HG03342 (cell line): ENCODE measurements around the gene GPR39.

Experiments used
- ATAC-seq: cut with Tn5 transposase; IDR thresholded peaks from one replicate; pipeline ENCODE4 v1.9.1; 2021; ENCODE audit warnings: mild to moderate bottlenecking, moderate library complexity; ENCODE audit not compliant: unreplicated experiment

Gene GPR39

GRCh38 chr2:132441051-132441450, 24.4 kb downstream of the GPR39 start:
- ATAC-seq: no peak

GRCh38 chr2:132442278-132442677, 25.7 kb downstream of the GPR39 start:
- no peak for ATAC-seq

GRCh38 chr2:132443106-132443505, 26.5 kb downstream of the GPR39 start:
- ATAC-seq: no peak

- ATAC-seq: no peak
Observed at GRCh38 chr2:132446444-132446843, 29.8 kb downstream of the GPR39 start.

- ATAC-seq: no peak
Observed at GRCh38 chr2:132448331-132448730, 31.7 kb downstream of the GPR39 start.

GRCh38 chr2:132448771-132449170, 32.2 kb downstream of the GPR39 start:
- ATAC-seq: no peak

GRCh38 chr2:132449868-132450267, 33.3 kb downstream of the GPR39 start:
- no peak for ATAC-seq

GRCh38 chr2:132460781-132461180, 44.2 kb downstream of the GPR39 start:
- no peak for ATAC-seq

- ATAC-seq: no peak
Observed at GRCh38 chr2:132462236-132462635, 45.6 kb downstream of the GPR39 start.

- ATAC-seq: no peak
Observed at GRCh38 chr2:132463719-132464118, 47.1 kb downstream of the GPR39 start.

- ATAC-seq: no peak
Observed at GRCh38 chr2:132465917-132466316, 49.3 kb downstream of the GPR39 start.

GRCh38 chr2:132466428-132467028, 49.9 kb downstream of the GPR39 start:
- ATAC-seq: no peak

- ATAC-seq: no peak
Observed at GRCh38 chr2:132468821-132469675, 52.4 kb downstream of the GPR39 start.

- no peak for ATAC-seq
Observed at GRCh38 chr2:132470746-132471145, 54.1 kb downstream of the GPR39 start.

GRCh38 chr2:132473174-132473883, 56.7 kb downstream of the GPR39 start:
- ATAC-seq: no peak

- ATAC-seq: no peak
Observed at GRCh38 chr2:132475615-132476014, 59.0 kb downstream of the GPR39 start.

GRCh38 chr2:132477436-132477835, 60.8 kb downstream of the GPR39 start:
- ATAC-seq: no peak

GRCh38 chr2:132477962-132478361, 61.4 kb downstream of the GPR39 start:
- ATAC-seq: no peak

- no peak for ATAC-seq
Observed at GRCh38 chr2:132478461-132479105, 62.0 kb downstream of the GPR39 start.

GRCh38 chr2:132479155-132479554, 62.5 kb downstream of the GPR39 start:
- ATAC-seq: no peak

GRCh38 chr2:132482821-132483220, 66.2 kb downstream of the GPR39 start:
- no peak for ATAC-seq
